IPS DF 4.7 (cell line): ENCODE data around the gene TUBA4A.
"Not testable (repeated sequence)": the region's sequence is repeated elsewhere in the genome, so short reads cannot be mapped to it uniquely, and the experiment has no call there.

Source experiments
- DNase-seq: peaks from one replicate; pipeline ENCODE4 v3.0.0-alpha.2; 2013; ENCODE audit warnings: low spot score; ENCODE audit errors: extremely low read depth

TUBA4A gene

DNA sequence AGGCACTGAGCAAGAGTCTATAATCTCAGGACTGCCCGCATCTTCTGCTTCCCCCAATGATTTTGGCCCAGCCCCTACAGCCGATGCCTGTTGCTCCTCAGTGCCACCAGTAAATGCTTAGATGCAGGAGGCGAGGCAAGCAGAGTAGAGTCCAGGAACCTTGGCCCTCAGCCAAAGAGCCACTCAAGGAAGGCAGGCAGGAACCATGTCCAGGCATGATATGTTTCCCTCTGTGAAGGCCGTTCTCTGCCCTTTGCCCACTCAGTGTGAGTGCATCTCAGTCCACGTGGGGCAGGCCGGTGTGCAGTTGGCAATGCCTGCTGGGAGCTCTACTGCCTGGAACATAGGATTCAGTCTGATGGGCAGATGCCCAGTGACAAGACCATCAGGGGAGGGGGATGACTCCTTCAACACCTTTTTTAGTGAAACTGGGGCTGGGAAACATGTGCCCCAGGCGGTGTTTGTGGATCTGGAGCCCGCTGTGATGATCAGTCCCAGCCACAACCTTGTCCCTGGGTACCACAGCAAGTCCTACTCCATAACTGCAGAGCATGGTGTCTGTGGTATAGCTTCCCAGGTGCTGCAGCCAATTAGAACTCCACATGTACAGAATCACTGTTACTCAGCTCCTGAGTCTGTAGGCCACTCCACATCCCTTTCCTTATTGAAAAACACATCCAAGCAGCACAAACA lies 15.8 kb upstream of the TUBA4A start:
- no peak for DNase-seq

DNA sequence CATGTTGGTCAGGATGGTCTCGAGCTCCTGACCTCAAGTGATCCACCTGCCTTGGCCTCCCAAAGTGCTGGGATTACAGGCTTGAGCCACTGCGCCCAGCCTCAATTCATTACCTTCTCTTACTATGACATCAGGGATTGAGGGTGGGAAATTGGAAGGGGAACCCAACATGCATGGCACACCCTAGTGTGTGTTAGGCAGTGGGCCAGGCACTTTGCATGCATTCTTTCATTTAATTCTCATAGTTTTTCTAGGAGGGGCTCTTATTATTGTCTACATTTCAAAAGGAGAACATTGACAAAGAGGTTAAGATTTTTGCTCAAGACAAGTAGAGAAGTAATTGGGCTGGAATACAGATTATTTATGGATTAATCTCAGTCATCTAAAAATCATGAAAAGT lies 14.6 kb upstream of the TUBA4A start:
- DNase-seq, result no peak

DNA sequence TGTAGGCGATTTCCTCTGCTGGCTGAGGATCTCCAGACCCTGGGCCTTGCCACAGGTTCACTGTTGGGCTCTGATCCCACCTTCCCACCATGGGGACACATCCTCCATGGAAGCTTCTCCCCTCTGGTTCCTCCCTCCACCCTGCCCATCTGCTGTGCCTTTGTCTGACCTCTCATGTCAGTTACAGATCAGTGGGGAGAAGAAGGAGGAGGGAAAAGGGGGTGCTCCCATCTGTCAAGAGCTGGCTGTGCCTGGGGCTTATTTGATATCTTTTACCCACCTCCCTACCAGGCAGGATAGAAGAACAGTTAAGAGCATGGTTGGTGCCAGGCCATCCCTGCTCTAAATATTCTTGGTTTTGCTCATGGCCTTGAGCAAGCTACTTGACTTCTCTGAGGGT lies 13.2 kb upstream of the TUBA4A start:
- no peak for DNase-seq

DNA sequence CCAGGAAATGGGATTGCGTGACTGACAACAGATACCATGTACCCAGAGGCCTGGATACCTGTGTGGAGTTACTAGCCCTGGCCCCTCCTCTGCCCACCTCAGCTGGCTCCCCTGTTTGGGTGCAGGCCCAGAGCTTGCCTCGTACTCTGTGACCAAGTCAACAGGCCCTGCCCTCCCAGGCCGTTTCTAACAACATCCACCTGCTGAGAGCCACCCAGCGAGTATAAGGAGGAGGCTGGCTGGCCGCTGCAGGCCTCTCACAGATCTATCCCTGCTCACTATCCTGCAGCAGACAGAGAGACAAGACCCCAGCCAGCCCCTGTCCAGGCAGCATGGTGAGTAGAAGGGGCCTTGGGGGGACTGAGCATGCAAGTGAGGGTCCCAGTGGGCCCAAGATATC lies 12.5 kb upstream of the TUBA4A start:
- DNase-seq, result no peak

DNA sequence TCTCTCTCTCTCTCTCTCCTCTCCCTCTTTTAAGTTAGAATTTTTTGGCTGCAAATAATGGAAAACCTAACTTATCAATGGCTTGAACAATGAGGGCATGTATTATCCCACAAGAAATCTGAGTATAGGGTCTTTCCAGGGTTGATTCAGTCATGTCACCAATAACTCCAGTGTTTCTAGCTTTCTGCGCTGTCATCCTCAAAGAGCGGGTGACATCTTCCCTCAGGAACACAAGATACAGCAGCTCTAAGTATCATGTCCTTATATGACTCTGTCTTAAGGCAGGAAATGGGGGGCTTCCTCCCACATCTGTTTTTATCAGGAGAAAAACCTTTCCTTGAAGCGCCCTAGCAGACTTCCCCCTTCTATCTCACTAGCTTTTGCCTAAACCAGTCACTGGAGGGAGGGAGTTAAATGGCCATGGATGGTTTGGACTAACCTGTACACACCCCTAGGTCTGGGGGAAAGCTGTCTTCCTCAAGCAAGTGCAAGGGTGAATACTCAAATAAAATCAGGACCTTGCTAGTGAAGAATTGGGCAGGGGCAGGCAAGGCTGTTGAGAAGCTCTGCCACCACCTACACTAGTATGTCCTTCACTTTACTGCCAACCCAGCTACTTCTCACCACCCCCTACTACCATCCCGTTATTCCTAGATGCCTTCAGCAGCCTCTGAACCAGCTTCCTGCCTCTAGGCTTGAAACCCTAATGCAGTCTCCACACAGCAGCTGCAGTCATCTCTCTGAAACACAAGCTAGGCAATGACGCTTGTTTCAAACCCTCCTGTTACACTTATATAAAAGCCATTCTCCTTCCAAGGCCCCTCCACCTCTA lies 7.5 kb upstream of the TUBA4A start:
- DNase-seq, result no peak

DNA sequence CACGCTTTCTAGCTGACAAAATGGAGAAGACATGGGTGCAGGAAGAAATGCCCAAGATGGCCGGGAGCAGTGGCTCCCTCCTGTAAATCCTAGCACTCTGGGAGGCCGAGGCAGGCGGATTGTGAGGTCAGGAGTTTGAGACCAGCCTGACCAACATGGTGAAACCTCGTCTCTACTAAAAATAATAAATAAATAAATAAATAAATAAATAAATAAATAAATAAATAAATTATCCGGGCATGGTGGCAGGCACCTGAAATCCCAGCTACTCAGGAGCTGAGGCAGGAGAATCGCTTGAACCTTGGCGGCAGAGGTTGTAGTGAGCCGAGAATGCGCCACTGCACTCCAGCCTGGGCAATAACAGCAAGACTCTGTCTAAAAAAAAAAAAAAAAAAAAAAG lies 5.2 kb upstream of the TUBA4A start:
- DNase-seq, result not testable (repeated sequence)

DNA sequence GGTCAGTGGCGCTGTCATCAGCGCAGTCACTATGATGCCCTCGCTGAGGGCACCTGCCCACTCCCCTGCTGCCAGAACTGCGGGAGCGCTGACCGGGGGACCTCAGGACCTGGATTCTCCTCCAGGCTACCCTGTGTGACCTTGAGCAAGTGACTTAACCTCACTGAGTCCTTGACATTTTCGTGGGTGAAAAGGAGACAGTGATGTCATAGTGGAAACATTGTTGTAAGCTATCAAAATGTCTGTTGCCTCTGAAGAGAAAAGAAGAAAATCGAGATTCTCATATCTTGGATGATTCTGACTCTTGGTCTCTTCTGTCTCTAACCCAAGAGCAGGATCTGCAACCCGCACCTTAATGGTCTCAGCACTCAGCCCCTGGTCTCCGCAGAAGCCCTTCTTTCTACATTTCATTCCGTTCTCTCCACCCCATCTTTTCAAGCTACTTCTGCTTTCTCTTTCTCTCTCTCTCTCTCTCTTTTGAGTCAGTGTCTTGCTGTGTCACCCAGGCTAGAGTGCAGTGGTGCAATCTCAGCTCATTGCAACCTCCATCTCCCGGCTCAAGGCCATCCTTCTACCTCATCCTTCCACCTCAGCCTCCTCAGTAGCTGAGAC lies 978 bp upstream of the TUBA4A start:
- no peak for DNase-seq

DNA sequence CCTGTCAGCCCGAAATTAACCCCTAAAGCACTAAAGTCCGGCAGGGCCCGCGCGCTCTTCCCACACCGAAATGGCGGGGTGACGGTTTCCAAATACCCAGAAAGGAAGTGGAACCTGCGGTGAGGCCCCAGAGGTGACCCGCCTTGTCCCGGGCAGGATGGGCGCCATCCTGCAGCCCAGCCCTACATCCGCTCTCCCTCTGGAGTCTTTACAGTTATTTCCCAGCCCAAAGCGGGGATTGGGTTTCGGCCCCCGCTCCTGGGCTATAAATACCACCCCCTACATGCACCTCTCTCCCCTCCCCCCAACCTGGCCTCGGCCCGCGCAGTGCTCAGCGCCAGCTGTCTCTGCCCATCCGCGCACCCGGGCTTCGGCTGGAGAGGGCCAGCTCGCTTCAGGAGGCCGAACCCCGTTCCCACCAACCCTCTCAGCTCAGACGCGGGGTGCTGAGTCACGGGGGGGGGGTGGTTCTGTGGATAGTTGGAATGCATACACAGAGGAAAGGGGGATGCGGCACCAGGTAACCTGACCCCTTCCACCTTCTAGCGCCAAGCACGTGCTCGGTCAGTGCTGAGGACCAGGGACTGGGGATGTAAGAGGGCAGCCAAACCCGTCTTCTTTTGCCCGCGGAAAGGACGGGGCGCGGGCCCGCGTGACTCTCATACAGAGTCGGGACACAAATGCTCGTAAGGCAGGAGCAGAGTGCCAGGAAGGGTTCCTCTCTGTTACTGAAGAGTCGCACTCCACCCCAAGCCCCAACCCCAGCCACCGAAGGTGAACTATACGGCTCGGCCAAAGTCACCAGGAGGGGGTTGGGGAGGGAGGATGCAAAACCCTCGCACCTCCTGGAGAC lies 592 bp downstream of the TUBA4A start, which contains the start of gene TUBA4B:
TUBA4B (plus strand) TSS at position 344 of the 853 bp plus-strand sequence; CDS start at position 509, 165 bp downstream.
- DNase-seq, result no peak

DNA sequence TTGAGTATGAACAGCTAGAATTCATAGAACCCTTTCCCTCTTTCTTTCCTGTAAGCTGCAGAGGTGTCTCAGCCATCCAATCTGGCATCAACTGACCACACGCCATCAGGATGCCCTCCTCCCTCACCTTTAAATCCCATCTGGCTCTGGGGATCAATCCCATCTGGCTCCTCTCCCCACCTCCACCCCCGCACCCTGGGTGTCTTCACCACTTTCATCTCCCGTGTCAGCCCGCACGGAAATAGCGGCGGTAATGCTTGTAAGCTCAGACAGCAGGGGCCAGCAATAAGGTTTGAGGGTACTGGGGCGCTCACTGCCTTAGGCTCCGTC lies 1.2 kb downstream of the TUBA4A start:
- DNase-seq, result no peak

DNA sequence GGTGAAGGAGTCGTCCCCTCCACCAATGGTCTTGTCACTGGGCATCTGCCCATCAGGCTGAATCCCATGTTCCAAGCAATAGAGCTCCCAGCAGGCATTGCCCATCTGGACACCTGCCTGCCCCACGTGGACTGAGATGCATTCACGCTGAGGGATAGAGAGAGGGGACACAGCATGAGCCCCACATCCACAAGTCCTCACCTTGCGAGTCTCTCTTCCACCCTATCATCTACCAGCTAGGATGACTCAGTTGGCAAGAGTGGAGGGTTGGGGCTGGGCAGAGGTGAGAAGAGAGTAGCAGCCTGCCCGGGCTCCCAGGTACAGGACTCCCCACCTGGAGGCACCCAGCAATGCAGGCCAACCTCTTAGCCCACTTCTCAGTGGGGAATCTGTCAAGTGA lies 1.6 kb downstream of the TUBA4A start:
- no peak for DNase-seq

DNA sequence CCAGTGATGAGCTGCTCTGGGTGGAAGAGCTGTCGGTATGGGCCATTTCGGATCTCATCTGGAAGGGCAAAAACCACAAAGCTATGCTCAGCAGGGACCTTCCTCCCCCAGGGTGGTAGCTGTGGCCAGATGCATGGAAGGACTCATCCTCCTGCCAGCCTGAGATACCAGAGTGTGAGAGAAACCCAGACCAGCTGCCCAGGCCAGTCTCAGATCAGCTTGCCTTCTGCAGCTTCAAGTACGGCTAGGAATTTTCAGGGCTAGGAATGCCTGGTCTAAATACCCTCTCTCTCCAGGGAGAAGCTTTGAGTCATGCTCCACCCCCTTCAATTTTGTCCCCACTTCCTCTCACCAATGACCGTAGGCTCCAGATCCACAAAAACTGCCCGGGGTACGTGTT lies 2.1 kb downstream of the TUBA4A start:
- no peak for DNase-seq

DNA sequence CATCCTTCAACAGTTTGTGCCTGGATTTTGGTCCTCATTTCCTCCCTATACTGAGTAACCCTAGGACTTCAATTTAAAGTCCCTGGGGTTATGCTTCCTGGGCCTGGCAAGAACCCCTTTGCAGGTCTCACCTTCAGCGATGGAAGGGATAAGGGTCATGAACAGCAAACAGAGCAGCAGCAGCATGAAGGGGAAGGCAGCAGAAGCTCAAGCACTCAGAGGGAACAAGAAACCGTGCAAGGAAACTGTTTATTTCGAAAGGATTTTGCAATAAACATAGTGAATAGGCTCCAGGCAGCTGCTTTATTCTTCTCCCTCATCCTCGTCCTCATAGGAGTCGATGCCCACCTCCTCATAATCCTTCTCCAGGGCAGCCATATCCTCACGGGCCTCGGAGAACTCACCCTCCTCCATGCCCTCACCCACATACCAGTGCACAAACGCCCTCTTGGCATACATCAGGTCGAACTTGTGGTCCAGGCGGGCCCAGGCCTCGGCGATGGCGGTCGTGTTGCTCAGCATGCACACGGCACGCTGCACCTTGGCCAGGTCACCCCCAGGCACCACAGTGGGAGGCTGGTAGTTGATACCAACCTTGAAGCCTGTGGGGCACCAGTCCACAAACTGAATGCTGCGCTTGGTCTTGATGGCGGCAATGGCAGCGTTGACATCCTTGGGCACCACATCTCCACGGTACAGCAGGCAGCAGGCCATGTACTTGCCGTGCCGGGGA lies 3.5 kb downstream of the TUBA4A start:
- no peak for DNase-seq

DNA sequence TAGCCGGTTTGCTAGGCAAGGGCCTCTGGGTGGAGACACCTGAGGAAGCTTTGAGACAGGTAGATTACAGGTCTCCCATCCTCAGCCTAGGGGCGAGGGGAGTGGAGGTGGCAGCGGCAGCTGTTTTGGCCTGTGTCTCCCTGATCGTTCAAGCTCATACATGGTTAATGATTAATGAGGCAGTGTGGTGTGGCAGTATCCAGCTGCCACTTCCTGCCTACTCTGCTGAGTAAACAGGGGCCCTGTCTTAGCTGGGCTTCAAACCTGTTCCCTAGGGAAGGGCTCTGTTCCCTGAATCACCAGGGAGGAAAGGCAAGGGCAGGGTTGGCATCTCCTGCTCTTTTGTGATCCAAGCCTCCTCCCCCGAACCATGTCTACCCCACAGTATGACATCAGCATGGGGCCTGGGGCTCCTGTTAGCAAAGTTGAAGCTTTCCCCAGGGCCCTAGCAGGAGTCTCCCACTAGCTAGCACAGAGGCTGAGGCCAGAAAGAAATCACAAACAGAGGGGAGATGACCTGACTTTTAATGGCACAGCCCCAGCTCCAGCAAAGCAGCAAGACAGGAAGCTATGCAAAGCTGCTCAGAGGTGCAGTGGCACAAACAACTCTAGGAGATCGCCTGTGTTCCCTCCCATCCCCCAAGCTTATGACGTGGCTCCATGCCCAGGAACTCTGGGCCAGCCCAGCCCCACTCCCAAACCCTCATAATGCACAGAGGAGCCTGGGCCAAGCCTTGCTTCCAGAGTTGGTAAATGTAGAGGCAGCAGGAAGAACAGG lies 4.3 kb downstream of the TUBA4A start:
- DNase-seq, result no peak

DNA sequence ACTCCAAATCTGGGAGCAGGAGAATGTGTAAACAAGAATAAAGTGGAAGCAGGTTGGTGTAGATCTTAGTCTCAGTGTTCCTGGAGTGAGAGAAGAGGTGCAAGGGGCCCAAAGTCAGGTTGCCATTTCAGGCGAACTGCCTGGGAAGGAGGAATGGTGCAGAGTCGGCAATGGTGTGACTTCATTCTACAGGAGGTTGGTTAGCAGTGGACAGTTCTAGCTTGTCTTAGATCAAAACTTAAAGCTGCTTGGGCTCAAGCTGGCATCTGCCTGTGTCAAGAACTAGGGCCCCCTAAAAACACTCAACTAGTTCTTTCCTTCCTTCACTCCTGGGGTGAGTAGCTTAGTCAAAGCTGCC lies 4.9 kb downstream of the TUBA4A start:
- no peak for DNase-seq

DNA sequence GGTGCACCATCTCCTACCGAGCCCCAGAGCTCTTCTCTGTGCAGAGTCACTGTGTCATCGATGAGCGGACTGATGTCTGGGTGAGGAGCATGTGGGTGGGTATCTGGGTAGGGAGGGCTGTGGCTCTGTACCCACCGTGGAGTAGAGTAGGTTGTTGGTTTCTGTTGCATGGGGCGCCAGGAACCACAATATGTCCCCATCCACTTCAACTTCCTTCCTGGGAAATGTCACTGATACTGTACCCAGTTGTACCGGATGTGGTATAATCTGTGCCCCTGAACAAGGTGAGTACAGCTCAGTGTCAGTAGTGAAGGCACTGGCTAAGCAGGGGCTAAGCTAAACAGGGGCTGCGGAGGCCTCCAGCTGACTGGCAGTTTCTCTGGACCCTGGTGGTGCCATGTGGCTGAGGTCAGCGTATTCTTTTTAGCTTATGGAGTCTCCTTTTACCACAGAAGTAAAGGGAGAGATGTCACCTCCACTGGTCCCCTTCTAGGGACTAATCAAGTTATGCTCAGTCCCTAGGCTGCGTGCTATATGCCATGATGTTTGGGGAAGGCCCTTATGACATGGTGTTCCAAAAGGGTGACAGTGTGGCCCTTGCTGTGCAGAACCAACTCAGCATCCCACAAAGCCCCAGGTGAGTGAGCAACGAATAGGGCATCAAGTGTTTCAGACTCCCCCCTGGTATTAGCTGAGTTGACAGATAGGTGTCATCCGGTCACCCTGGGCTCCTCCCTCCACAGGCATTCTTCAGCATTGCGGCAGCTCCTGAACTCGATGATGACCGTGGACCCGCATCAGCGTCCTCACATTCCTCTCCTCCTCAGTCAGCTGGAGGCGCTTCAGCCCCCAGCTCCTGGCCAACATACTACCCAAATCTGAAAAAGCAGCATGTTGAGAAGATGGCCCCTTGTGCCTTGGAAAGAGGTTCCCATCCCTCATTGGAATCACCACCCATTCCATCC lies 5.8 kb downstream of the TUBA4A start:
- no peak for DNase-seq

DNA sequence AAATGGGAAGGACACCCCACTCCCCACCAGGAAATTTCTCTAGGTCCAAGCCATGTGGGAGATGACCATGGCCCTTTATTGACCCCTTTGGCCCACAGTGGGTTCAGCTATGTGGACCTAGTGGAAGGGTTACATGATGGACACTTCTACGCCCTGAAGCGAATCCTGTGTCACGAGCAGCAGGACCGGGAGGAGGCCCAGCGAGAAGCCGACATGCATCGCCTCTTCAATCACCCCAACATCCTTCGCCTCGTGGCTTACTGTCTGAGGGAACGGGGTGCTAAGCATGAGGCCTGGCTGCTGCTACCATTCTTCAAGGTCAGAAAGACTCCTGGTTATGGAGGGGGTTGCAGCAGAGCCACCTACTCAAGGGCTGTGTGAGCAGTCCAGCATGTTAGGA lies 7.2 kb downstream of the TUBA4A start:
- no peak for DNase-seq

DNA sequence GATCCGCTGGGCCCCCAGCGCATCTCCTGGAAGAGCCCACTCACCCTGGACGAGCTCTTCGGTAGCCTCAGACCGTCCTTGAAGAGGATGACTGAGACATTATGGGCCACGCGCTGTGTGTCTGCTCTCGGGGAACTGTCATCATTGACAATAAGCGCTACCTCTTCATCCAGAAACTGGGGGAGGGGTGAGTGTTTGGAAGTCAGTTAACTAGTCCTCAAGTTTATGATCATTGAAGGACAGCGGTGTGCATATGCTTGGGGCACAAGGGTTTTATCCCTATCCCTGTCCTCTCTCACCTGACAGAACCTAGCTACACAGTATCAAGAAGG lies 7.9 kb downstream of the TUBA4A start:
- no peak for DNase-seq

DNA sequence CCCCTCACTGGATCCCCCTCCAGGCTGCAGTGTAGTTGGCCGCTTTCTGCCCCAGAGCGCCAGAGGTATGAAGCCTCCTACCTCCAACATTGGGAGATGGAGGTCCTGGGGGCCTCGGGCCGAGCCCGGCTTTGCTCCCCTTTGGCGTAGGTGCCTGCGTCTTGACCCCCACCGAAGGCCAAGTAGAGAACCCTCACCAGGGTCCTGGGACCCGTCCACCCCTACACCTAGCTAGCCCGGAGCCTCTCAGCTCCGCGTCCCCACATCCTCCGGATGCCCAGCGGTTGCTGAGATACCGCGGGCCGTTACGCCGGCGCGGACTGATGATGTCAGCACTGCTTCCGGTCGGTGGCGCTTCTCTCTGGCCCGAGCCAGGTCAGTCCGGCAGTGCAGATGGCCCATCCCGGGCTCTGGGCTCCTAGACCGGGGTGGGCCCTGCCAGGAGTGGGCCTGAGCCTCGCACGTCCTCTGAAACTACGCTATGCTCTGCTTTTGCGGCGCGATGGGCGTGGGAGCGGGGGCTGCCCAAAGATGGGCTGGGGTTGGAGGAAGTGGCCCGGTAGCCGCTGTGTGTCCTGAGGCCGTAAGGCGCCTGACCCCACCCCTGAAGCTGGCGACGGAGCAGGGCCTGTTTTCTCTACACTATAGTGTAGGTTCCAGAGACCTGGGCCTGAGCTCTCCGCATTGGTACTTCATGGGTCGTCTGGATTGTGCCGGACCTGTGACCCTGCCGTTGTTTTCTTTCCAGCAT lies 8.4 kb downstream of the TUBA4A start, which contains the start of the genes GLB1L and STK16:
GLB1L (minus strand) TSS at position 297 of the 751 bp plus-strand sequence. CDS start 1,871 bp downstream, outside the sequence.
STK16 (plus strand) TSS at position 332 of the 751 bp plus-strand sequence. CDS start 521 bp downstream, outside the sequence.
- no peak for DNase-seq
